ENCODE measurements around the gene KRT75. TPM values are rescaled to one million over a fixed set of nuclear protein-coding genes. Genes with fewer than 3 reads are reported as not detected.

The KRT75 gene
- total and polyA plus RNA-seq, 2 of the 4 experiments (the other 2 are of a cell fraction): not detected

- Histone ChIP-seq H3K4me2 (ENCODE audit: low read depth, low read length) (no peak overlapping the region), H3K56ac (ENCODE audit: extremely low read depth, insufficient read depth, low read length) (no peak overlapping the region), H4K5ac (ENCODE audit: low read depth, low read length) (no peak overlapping the region), H2AK5ac (ENCODE audit: low read depth, low read length) (no peak overlapping the region), H3K27me3 (ENCODE audit: control insufficient read depth, insufficient read depth, low read length) (peaks cover 15% of the 10 kb centered on the region), H3K9ac (ENCODE audit: low read depth, low read length) (no peak overlapping the region), H3K14ac (replicated peaks; ENCODE audit: low read depth, low read length) (no peak overlapping the region), H2BK120ac (ENCODE audit: low read depth, low read length) (no peak overlapping the region), H2BK20ac (ENCODE audit: low read depth, low read length) (no peak overlapping the region), H2BK15ac (ENCODE audit: low read depth, low read length) (no peak overlapping the region), H3K4me3 (ENCODE audit: insufficient read depth, low read depth, low read length) (no peak overlapping the region), H3K36me3 (ENCODE audit: control insufficient read depth, insufficient read depth, low read length) (no peaks in the 10 kb centered on the region), H3K4ac (ENCODE audit: low read depth, low read length) (no peak overlapping the region), H3K9me3 (ENCODE audit: control insufficient read depth, insufficient read depth, low read length) (no peaks in the 10 kb centered on the region), H3K9me1 (ENCODE audit: insufficient read depth, low read length) (no peaks in the 10 kb centered on the region), H3K23ac (ENCODE audit: low read depth, low read length) (no peak overlapping the region), H3K79me1 (ENCODE audit: low read depth in 1 of 2, low read length in 2 of 2) (no peaks in the 10 kb centered on the region), H4K20me1 (ENCODE audit: insufficient read depth, low read length) (no peaks in the 10 kb centered on the region), H3K27ac (ENCODE audit: insufficient read depth, low read length) (no peak overlapping the region), H2AFZ (replicated peaks; ENCODE audit: low read length, poor library complexity) (no peak overlapping the region), H3K4me1 (ENCODE audit: control insufficient read depth, insufficient read depth, low read length) (no peaks in the 10 kb centered on the region), H4K8ac (ENCODE audit: low read depth in 2 of 2, low read length in 2 of 2) (no peak overlapping the region), H3K18ac (ENCODE audit: low read depth, low read length) (no peak overlapping the region), H2BK5ac (ENCODE audit: low read depth, low read length, poor library complexity, severe bottlenecking) (no peak overlapping the region), H2AK9ac (replicated peaks; ENCODE audit: low read depth, low read length, poor library complexity) (no peak overlapping the region), H4K91ac (ENCODE audit: insufficient read depth, low read depth, low read length) (no peak overlapping the region)
- CTCF ChIA-PET: no interaction called here
- POLR2A ChIA-PET (ENCODE audit: unreplicated experiment): no interaction called here
- DNase-seq (no peak), ATAC-seq (ENCODE audit: low read depth) (no peak)
- in situ Hi-C loops (cut with MboI; ENCODE audit: low sequenced_read_pairs): no loop called here
- 0% methylated on average over 1 of the region's 3 CpGs; no CpG with 5 or more reads in 1 of the 2 experiments for WGBS, 2 experiments (ENCODE audit: extremely low coverage in 2 of 2, insufficient read length in 1 of 2)
- dilution Hi-C loops (cut with HindIII; ENCODE audit: low sequenced_read_pairs, unreplicated experiment): no loop called here
- no TSS peak for BruUV-seq (replicated peaks)
- intact Hi-C loops (cut with micrococcal nuclease): no loop called here
- no peak for TF ChIP-seq RFX5 (IDR thresholded peaks at IDR 0.05; ENCODE audit: low read depth, low read length)
- TF ChIP-seq FOS (IDR thresholded peaks at IDR 0.05; ENCODE audit: low read depth, low read length): no peak
- TF ChIP-seq NFE2L2 (IDR thresholded peaks at IDR 0.05; ENCODE audit: low read depth, low read length): no peak
- no peak for TF ChIP-seq RCOR1 (IDR thresholded peaks at IDR 0.05; ENCODE audit: insufficient replicate concordance, low read length)
- no peak for TF ChIP-seq CEBPB (IDR thresholded peaks at IDR 0.05; ENCODE audit: low read depth, low read length)
- TF ChIP-seq BHLHE40 (IDR thresholded peaks at IDR 0.05; ENCODE audit: low read depth, low read length): no peak
- no peak for TF ChIP-seq MAZ (IDR thresholded peaks at IDR 0.05; ENCODE audit: borderline replicate concordance, low read depth, low read length)
- TF ChIP-seq, protein P1, sequence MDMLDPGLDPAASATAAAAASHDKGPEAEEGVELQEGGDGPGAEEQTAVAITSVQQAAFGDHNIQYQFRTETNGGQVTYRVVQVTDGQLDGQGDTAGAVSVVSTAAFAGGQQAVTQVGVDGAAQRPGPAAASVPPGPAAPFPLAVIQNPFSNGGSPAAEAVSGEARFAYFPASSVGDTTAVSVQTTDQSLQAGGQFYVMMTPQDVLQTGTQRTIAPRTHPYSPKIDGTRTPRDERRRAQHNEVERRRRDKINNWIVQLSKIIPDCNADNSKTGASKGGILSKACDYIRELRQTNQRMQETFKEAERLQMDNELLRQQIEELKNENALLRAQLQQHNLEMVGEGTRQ (IDR thresholded peaks at IDR 0.05; ENCODE audit: low read depth, low read length): no peak
- no peak for TF ChIP-seq CHD1 (IDR thresholded peaks at IDR 0.05; ENCODE audit: low read depth, low read length)
- no peak for TF ChIP-seq MAFK (IDR thresholded peaks at IDR 0.05; ENCODE audit: low read depth, low read length)
- TF ChIP-seq RAD21 (IDR thresholded peaks at IDR 0.05; ENCODE audit: low read length): no peak
- no peak for TF ChIP-seq CTCF (conservative IDR thresholded peaks at IDR 0.05; ENCODE audit: low read depth, low read length)
- TF ChIP-seq, protein P2, sequence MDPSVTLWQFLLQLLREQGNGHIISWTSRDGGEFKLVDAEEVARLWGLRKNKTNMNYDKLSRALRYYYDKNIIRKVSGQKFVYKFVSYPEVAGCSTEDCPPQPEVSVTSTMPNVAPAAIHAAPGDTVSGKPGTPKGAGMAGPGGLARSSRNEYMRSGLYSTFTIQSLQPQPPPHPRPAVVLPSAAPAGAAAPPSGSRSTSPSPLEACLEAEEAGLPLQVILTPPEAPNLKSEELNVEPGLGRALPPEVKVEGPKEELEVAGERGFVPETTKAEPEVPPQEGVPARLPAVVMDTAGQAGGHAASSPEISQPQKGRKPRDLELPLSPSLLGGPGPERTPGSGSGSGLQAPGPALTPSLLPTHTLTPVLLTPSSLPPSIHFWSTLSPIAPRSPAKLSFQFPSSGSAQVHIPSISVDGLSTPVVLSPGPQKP (IDR thresholded peaks at IDR 0.05; ENCODE audit: borderline replicate concordance, low read depth, low read length): no peak
- no peak for TF ChIP-seq MXI1 (IDR thresholded peaks at IDR 0.05; ENCODE audit: borderline replicate concordance, low read depth, low read length)
- no peak for TF ChIP-seq SMC3 (IDR thresholded peaks at IDR 0.05; ENCODE audit: low read depth, low read length)
- no peak for TF ChIP-seq POLR2A (IDR thresholded peaks at IDR 0.05; ENCODE audit: low read depth, low read length)
Measured at GRCh38 chr12:52448228-52448627, 14.1 kb upstream of the KRT75 start.

All from IMR-90 (cell line).